ENCODE data around the gene GALNTL6. TPM values are rescaled to one million over a fixed set of nuclear protein-coding genes. Genes with fewer than 3 reads are reported as not detected.

Gene GALNTL6
- total RNA-seq, 1 experiment from 2014 or later, result not detected

DNA sequence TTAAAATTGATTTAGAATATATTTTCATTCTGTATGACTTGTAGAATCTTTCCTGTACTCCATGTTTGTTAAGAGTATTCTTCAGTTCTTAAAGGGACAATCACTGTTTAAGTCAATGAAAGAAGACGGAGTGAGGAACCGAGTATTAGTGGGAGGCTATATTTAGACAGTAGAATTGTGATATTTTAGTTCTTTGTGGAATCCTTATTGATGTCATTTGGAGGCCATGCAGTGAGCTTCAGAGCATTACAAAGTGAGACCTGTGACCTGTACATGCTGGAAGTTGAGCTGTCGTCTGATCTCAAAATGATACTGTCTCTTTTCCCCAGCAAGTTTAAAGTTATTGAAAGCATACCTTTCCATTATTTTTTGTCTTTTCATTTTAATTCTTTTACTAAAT is 394.7 kb downstream of the GALNTL6 start:
- H3K4me2 ChIP-seq, result no peak overlapping the region
- H4K20me1 ChIP-seq (ENCODE audit: insufficient read depth), result no peaks in the 10 kb centered on the region
- ChIA-PET POLR2A (ENCODE audit: unreplicated experiment) (no interaction called here), CTCF (no interaction called here)
- H3K4me1 ChIP-seq (replicated peaks; ENCODE audit: insufficient read depth), result no peaks in the 10 kb centered on the region
- H3K79me2 ChIP-seq (ENCODE audit: low read depth), result no peaks in the 10 kb centered on the region
- H3K4me3 ChIP-seq, result no peak overlapping the region
- H3K9me2 ChIP-seq (ENCODE audit: insufficient read depth), result no peaks in the 10 kb centered on the region
- DNase-seq, result no peak
- intact Hi-C loops (cut with micrococcal nuclease; ENCODE audit: unreplicated experiment), result loop anchor here (10.0 kb wide), 1 partner anchor 1213 kb away; no protein-coding TSS in a partner anchor
- H2AFZ ChIP-seq, result no peak overlapping the region
- H3K27ac ChIP-seq, result no peak overlapping the region
- no peaks in the 10 kb centered on the region for H3K9me3 ChIP-seq (ENCODE audit: insufficient read depth, low read depth)
- H3F3A ChIP-seq (ENCODE audit: insufficient read depth, low read depth), result no peaks in the 10 kb centered on the region
- no peaks in the 10 kb centered on the region for H3K27me3 ChIP-seq (ENCODE audit: insufficient read depth, low read depth)
- no peak for TF ChIP-seq EZH2 (IDR thresholded peaks at IDR 0.05; ENCODE audit: low read depth)
- TF ChIP-seq, protein P1, sequence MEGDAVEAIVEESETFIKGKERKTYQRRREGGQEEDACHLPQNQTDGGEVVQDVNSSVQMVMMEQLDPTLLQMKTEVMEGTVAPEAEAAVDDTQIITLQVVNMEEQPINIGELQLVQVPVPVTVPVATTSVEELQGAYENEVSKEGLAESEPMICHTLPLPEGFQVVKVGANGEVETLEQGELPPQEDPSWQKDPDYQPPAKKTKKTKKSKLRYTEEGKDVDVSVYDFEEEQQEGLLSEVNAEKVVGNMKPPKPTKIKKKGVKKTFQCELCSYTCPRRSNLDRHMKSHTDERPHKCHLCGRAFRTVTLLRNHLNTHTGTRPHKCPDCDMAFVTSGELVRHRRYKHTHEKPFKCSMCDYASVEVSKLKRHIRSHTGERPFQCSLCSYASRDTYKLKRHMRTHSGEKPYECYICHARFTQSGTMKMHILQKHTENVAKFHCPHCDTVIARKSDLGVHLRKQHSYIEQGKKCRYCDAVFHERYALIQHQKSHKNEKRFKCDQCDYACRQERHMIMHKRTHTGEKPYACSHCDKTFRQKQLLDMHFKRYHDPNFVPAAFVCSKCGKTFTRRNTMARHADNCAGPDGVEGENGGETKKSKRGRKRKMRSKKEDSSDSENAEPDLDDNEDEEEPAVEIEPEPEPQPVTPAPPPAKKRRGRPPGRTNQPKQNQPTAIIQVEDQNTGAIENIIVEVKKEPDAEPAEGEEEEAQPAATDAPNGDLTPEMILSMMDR (conservative IDR thresholded peaks at IDR 0.05), result no peak
- BruUV-seq (replicated peaks), result no TSS peak
- no peaks in the 10 kb centered on the region for H3K36me3 ChIP-seq (ENCODE audit: low read depth)

DNA sequence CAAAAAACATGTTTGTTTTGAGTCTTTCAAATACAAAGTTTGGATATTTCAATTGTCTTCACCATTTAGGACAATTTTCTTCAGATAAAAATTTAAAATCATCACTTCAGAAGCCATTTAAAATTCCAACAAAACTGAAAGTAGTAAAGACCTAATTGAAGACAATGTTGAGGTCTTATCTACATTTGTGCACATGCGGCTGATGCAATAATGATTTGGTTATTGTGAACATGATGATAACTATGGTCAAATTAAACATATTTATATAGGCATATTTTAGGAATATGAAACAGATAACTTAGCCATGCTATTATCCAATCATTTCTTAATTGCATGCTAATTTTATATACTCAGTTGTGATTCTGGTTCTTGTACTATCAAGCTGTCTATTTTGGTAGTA is 407.5 kb downstream of the GALNTL6 start:
- no TSS peak for BruUV-seq (replicated peaks)

DNA sequence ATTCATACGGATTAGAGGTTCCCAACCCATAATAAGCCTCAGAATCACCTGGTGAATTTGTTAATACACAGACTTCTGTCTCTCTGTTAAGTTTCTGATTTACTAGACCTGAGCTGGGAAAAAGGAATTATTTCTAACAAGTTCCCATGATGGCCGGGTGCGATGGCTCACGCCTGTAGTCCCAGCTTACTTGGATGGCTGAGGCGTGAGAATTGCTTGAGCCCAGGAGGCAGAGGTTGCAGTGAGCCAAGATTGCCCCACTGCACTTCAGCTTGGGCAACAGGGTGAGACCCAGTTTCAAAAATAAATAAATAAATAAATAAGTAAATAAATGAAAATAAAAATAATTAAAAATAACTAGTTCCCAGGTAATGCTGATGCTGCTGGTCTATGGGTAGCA is 412.3 kb downstream of the GALNTL6 start:
- POLR2A ChIA-PET (ENCODE audit: unreplicated experiment), result no interaction called here
- Histone ChIP-seq H3F3A (ENCODE audit: insufficient read depth, low read depth) (no peaks in the 10 kb centered on the region), H3K4me1 (replicated peaks; ENCODE audit: insufficient read depth) (no peaks in the 10 kb centered on the region), H4K20me1 (ENCODE audit: insufficient read depth) (no peaks in the 10 kb centered on the region), H3K27ac (no peak overlapping the region), H3K36me3 (ENCODE audit: low read depth) (no peaks in the 10 kb centered on the region), H3K4me3 (no peak overlapping the region), H3K27me3 (ENCODE audit: insufficient read depth, low read depth) (no peaks in the 10 kb centered on the region), H3K9me3 (ENCODE audit: insufficient read depth, low read depth) (no peaks in the 10 kb centered on the region), H3K4me2 (no peak overlapping the region), H3K9me2 (ENCODE audit: insufficient read depth) (no peaks in the 10 kb centered on the region), H2AFZ (no peak overlapping the region), H3K79me2 (ENCODE audit: low read depth) (no peaks in the 10 kb centered on the region)
- intact Hi-C loops (cut with micrococcal nuclease; ENCODE audit: unreplicated experiment), result no loop called here
- no TSS peak for BruUV-seq (replicated peaks)
- DNase-seq, result no peak
- CTCF ChIA-PET, result no interaction called here
- TF ChIP-seq, protein P1 (conservative IDR thresholded peaks at IDR 0.05), result no peak
- TF ChIP-seq EZH2 (IDR thresholded peaks at IDR 0.05; ENCODE audit: low read depth), result no peak

More for the DNA sequence above, 407.5 kb downstream of the GALNTL6 start:
- Histone ChIP-seq H3F3A (ENCODE audit: insufficient read depth, low read depth) (no peaks in the 10 kb centered on the region), H3K4me2 (no peak overlapping the region), H2AFZ (no peak overlapping the region), H3K27ac (no peak overlapping the region), H3K79me2 (ENCODE audit: low read depth) (no peaks in the 10 kb centered on the region), H3K36me3 (ENCODE audit: low read depth) (no peaks in the 10 kb centered on the region), H3K4me1 (replicated peaks; ENCODE audit: insufficient read depth) (no peaks in the 10 kb centered on the region), H3K9me3 (ENCODE audit: insufficient read depth, low read depth) (no peaks in the 10 kb centered on the region), H4K20me1 (ENCODE audit: insufficient read depth) (no peaks in the 10 kb centered on the region), H3K27me3 (ENCODE audit: insufficient read depth, low read depth) (no peaks in the 10 kb centered on the region), H3K4me3 (no peak overlapping the region), H3K9me2 (ENCODE audit: insufficient read depth) (no peaks in the 10 kb centered on the region)
- DNase-seq, result no peak
- TF ChIP-seq, protein P1 (conservative IDR thresholded peaks at IDR 0.05), result no peak
- TF ChIP-seq EZH2 (IDR thresholded peaks at IDR 0.05; ENCODE audit: low read depth), result no peak
- CTCF ChIA-PET, result no interaction called here
- intact Hi-C loops (cut with micrococcal nuclease; ENCODE audit: unreplicated experiment), result no loop called here
- POLR2A ChIA-PET (ENCODE audit: unreplicated experiment), result no interaction called here
